Osteoblast (primary cell): ENCODE results near the gene CD79B. TPM values are rescaled to one million over a fixed set of nuclear protein-coding genes. Genes with fewer than 3 reads are reported as not detected.

ENCODE experiments used
- DNase-seq: peaks from one replicate; pipeline ENCODE4 v3.0.0; 2011; ENCODE audit warnings: low spot score, mixed read lengths; ENCODE audit not compliant: insufficient read length; ENCODE audit errors: missing footprints
- H2AFZ ChIP-seq: 2 replicates; pipeline ENCODE4 v1.6.0; 2011; ENCODE audit warnings: mild to moderate bottlenecking, low read length
- H3K27ac ChIP-seq: 2 replicates; pipeline ENCODE4 v1.5.1; 2011; ENCODE audit warnings: mild to moderate bottlenecking, low read depth, low read length, moderate library complexity
- H3K27me3 ChIP-seq: 2 replicates; pipeline ENCODE4 v1.6.0; 2012; ENCODE audit warnings: mild to moderate bottlenecking, control low read depth, inconsistent platforms, low read length, moderate library complexity; ENCODE audit not compliant: insufficient read depth
- H3K36me3 ChIP-seq: 2 replicates; pipeline ENCODE4 v1.5.1; 2011; ENCODE audit warnings: mild to moderate bottlenecking, low read length, control low read depth, moderate library complexity; ENCODE audit not compliant: insufficient read depth
- H3K4me1 ChIP-seq: 2 replicates; pipeline ENCODE4 v1.5.1; 2011; ENCODE audit warnings: mild to moderate bottlenecking, low read length, control low read depth, moderate library complexity; ENCODE audit not compliant: insufficient read depth
- H3K4me2 ChIP-seq: 2 replicates; pipeline ENCODE4 v1.6.0; 2011; ENCODE audit warnings: mild to moderate bottlenecking, low read length; ENCODE audit not compliant: insufficient read depth
- H3K4me3 ChIP-seq: fragments of 200-600 bp; sonication (generic); 3 replicates; pipeline ENCODE4 v1.5.1; 2012; ENCODE audit warnings: mild to moderate bottlenecking, low read length, inconsistent platforms; ENCODE audit not compliant: insufficient read depth
- H3K79me2 ChIP-seq: 2 replicates; pipeline ENCODE4 v1.6.0; 2012; ENCODE audit warnings: mild to moderate bottlenecking, low read length, control low read depth, inconsistent platforms; ENCODE audit not compliant: insufficient read depth
- H3K9me3 ChIP-seq: 2 replicates; pipeline ENCODE4 v1.5.1; 2011; ENCODE audit warnings: low read depth, low read length, control low read depth
- H4K20me1 ChIP-seq: 2 replicates; pipeline ENCODE4 v1.6.0; 2012; ENCODE audit warnings: mild to moderate bottlenecking, low read length, control low read depth; ENCODE audit not compliant: insufficient read depth
- total RNA-seq: library from RNA; depleted of rRNA; stranded (reverse); fragments of >200 nt; gene quantifications from 2 replicates; pipeline ENCODE4 v1.2.3, GENCODE V29; 2012
- TF ChIP-seq, protein P1 (sequence below): IDR thresholded peaks from 2 replicates; pipeline ENCODE4 v1.5.1; 2011; ENCODE audit warnings: mild to moderate bottlenecking, low read depth, low read length, moderate library complexity; ENCODE audit errors: extremely low read depth

The CD79B gene
- total RNA-seq, 1 donor = 0.36 TPM

DNA sequence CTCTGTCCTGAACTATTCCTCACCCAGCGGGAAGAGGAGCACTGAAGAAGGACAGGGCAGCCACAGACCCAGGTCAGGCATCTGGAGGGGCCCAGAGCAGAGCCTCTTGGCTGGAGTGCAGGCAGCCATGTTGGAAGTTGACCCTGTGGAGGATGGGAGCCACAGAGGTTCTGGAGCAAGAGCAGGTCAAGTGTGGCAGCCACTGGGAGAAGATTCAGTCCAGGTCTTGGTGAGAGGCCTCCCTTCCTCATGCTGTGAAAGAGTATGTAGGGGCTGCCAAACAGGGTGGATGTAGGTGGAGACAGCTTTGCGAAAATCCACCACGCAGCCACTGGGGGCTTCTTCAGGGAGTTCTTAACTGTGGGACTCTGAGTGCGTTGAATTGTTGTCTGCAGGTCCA, 590 bp upstream of the CD79B start:
- DNase-seq = peak; percentile 71
- H3K27ac ChIP-seq = no peak overlapping the region
- no peaks in the 10 kb centered on the region for H3K79me2 ChIP-seq
- TF ChIP-seq, protein P1, sequence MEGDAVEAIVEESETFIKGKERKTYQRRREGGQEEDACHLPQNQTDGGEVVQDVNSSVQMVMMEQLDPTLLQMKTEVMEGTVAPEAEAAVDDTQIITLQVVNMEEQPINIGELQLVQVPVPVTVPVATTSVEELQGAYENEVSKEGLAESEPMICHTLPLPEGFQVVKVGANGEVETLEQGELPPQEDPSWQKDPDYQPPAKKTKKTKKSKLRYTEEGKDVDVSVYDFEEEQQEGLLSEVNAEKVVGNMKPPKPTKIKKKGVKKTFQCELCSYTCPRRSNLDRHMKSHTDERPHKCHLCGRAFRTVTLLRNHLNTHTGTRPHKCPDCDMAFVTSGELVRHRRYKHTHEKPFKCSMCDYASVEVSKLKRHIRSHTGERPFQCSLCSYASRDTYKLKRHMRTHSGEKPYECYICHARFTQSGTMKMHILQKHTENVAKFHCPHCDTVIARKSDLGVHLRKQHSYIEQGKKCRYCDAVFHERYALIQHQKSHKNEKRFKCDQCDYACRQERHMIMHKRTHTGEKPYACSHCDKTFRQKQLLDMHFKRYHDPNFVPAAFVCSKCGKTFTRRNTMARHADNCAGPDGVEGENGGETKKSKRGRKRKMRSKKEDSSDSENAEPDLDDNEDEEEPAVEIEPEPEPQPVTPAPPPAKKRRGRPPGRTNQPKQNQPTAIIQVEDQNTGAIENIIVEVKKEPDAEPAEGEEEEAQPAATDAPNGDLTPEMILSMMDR = no peak
- no peaks in the 10 kb centered on the region for H3K9me3 ChIP-seq
- no peaks in the 10 kb centered on the region for H3K4me1 ChIP-seq
- no peak overlapping the region for H3K4me2 ChIP-seq
- no peaks in the 10 kb centered on the region for H4K20me1 ChIP-seq
- peaks cover 2% of the 10 kb centered on the region for H3K27me3 ChIP-seq
- no peak overlapping the region for H3K4me3 ChIP-seq
- no peaks in the 10 kb centered on the region for H3K36me3 ChIP-seq
- H2AFZ ChIP-seq = no peak overlapping the region

DNA sequence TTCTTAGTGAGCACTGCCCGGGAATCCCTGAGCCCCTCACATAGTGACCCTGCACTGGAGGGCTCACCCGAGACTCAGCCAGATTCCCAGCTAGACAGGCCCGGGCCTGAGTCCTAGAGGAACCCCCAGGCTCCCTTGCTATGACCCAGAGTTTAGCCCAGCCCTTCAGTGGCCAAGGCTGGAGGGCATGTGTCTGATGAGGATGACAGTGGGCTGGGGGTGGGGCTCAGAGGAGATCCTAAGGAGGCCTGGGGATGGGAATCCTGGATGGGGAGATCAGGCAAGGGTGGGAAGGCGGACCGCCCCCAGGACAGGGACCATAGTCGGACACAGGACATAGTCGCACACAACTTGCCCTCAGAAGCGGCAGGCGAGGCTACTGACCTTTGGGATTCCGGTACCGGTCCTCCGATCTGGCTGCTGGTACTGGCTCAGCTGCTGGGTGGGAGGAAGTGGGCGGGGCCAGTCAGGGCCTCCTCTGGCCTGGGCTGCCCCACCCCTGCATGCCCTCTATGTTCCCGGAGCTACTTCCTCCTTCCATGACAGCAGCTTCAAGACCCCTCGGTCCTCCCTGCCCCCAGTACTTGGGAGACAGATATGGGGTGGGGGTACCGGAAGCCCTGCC, 1.1 kb downstream of the CD79B start:
- H3K4me2 ChIP-seq = no peak overlapping the region
- TF ChIP-seq, protein P1 = no peak
- peak; percentile 83 for DNase-seq
- no peaks in the 10 kb centered on the region for H3K79me2 ChIP-seq
- peaks cover 2% of the 10 kb centered on the region for H3K27me3 ChIP-seq
- no peak overlapping the region for H3K27ac ChIP-seq
- no peak overlapping the region for H2AFZ ChIP-seq
- no peaks in the 10 kb centered on the region for H3K9me3 ChIP-seq
- H4K20me1 ChIP-seq = no peaks in the 10 kb centered on the region
- no peaks in the 10 kb centered on the region for H3K36me3 ChIP-seq
- H3K4me1 ChIP-seq = no peaks in the 10 kb centered on the region
- no peak overlapping the region for H3K4me3 ChIP-seq

- Histone ChIP-seq H3K4me2 (no peak overlapping the region), H3K4me3 (no peak overlapping the region), H3K27me3 (peaks cover 2% of the 10 kb centered on the region), H3K36me3 (no peaks in the 10 kb centered on the region), H3K79me2 (no peaks in the 10 kb centered on the region), H3K9me3 (no peaks in the 10 kb centered on the region), H3K27ac (no peak overlapping the region), H4K20me1 (no peaks in the 10 kb centered on the region), H3K4me1 (no peaks in the 10 kb centered on the region), H2AFZ (no peak overlapping the region)
- TF ChIP-seq, protein P1 = no peak
- peak; percentile 46 for DNase-seq
Measured at GRCh38 chr17:63929860-63930766, 2.0 kb downstream of the CD79B start.

- Histone ChIP-seq H3K4me3 (no peak overlapping the region), H3K27ac (no peak overlapping the region), H3K27me3 (peaks cover 2% of the 10 kb centered on the region), H3K4me2 (no peak overlapping the region), H2AFZ (no peak overlapping the region), H4K20me1 (no peaks in the 10 kb centered on the region), H3K9me3 (no peaks in the 10 kb centered on the region), H3K4me1 (no peaks in the 10 kb centered on the region), H3K79me2 (no peaks in the 10 kb centered on the region), H3K36me3 (no peaks in the 10 kb centered on the region)
- TF ChIP-seq, protein P1 = no peak
- no peak for DNase-seq
Measured at GRCh38 chr17:63928966-63929695, 3.0 kb downstream of the CD79B start.
